Loucy (cell line): ENCODE measurements around the gene RSU1.

Experiments
- H2AFZ ChIP-seq: fragments of 200-600 bp; sonication (generic); 2 replicates; pipeline ENCODE4 v1.6.0; 2016; ENCODE audit warnings: antibody characterized with exemption, mild to moderate bottlenecking, low read length, moderate library complexity
- H3F3A ChIP-seq: fragments of 200-600 bp; 2 replicates; pipeline ENCODE4 v1.6.0; 2016; ENCODE audit warnings: antibody characterized with exemption, low read depth, mild to moderate bottlenecking
- H3K27me3 ChIP-seq: fragments of 200-600 bp; sonication (generic); 2 replicates; pipeline ENCODE4 v1.6.1; 2014; ENCODE audit warnings: low read length, mild to moderate bottlenecking; ENCODE audit not compliant: insufficient read depth, poor library complexity, severe bottlenecking
- H3K36me3 ChIP-seq: fragments of 200-600 bp; sonication (generic); 2 replicates; pipeline ENCODE4 v1.6.1; 2016; ENCODE audit warnings: low read length; ENCODE audit not compliant: insufficient read depth
- H3K4me1 ChIP-seq: fragments of 200-600 bp; sonication (generic); 2 replicates; pipeline ENCODE4 v1.5.1; 2014; ENCODE audit warnings: low read length, mild to moderate bottlenecking; ENCODE audit not compliant: insufficient read depth, poor library complexity, severe bottlenecking
- H3K4me2 ChIP-seq: fragments of 200-600 bp; sonication (generic); 2 replicates; pipeline ENCODE4 v1.6.0; 2014; ENCODE audit warnings: antibody characterized with exemption, low read length, low read depth, mild to moderate bottlenecking; ENCODE audit not compliant: poor library complexity, severe bottlenecking
- H3K4me3 ChIP-seq: fragments of 200-600 bp; sonication (generic); 2 replicates; pipeline ENCODE4 v1.5.1; 2014; ENCODE audit warnings: low read length, mild to moderate bottlenecking, mixed read lengths; ENCODE audit not compliant: poor library complexity, severe bottlenecking
- H3K79me2 ChIP-seq: fragments of 200-600 bp; sonication (generic); 2 replicates; pipeline ENCODE4 v1.6.1; 2014; ENCODE audit warnings: low read length; ENCODE audit not compliant: insufficient read depth
- H3K9ac ChIP-seq: fragments of 200-600 bp; sonication (generic); 2 replicates; pipeline ENCODE4 v1.6.0; 2014; ENCODE audit warnings: mild to moderate bottlenecking, low read depth, low read length, moderate library complexity; ENCODE audit not compliant: poor library complexity, severe bottlenecking
- H3K9me2 ChIP-seq: fragments of 200-600 bp; sonication (generic); replicated peaks from 2 replicates; pipeline ENCODE4 v1.6.1; 2016; ENCODE audit warnings: low read depth, low read length, mixed read lengths
- H3K9me3 ChIP-seq: fragments of 200-600 bp; sonication (generic); 2 replicates; pipeline ENCODE4 v1.6.1; 2014; ENCODE audit warnings: mild to moderate bottlenecking, antibody characterized with exemption, low read length, low read depth; ENCODE audit not compliant: insufficient read depth
- H4K20me1 ChIP-seq: fragments of 200-600 bp; sonication (generic); 2 replicates; pipeline ENCODE4 v1.6.0; 2014; ENCODE audit warnings: antibody characterized with exemption, low read length, mild to moderate bottlenecking; ENCODE audit not compliant: insufficient read depth, poor library complexity, severe bottlenecking
- CTCF ChIP-seq: fragments of 200-600 bp; sonication (generic); conservative IDR thresholded peaks from 2 replicates; pipeline ENCODE4 v1.5.1; 2014; ENCODE audit warnings: mild to moderate bottlenecking, antibody characterized with exemption, low read length
- EZH2phosphoT487 ChIP-seq: fragments of 200-600 bp; IDR thresholded peaks from 2 replicates; pipeline ENCODE4 v1.6.1; 2018; ENCODE audit warnings: antibody characterized with exemption, mild to moderate bottlenecking, moderate library complexity, borderline replicate concordance

Gene RSU1

DNA sequence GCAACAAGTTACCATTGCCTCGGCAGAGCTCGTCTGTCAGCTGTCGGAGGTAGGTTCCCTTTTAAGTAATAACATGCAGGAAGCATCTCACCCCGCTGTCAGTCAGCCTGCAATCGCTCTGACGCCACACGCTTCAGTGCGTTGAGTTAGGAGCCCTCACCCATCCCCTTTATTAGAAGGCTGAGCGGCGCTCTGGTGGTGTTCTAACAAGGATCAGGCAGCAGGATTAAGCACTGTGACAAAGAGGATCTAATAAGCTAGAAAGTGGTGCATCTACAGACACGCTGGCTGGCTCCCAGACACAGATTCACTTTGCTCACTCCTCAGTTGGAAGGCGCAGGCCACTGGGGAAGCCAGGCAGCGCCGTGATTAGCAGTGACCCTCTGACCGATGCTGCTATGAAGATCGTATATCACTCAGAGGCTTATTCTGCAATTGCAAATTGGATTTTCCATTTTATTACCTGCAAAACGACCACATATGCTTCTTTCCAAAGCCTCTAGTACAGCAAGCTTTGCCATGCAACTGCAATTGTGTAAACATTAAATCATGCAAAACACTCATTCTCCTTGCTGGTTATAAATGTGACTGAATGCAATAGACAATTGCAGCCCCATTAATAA is 117.7 kb downstream of the RSU1 start:
- Histone ChIP-seq H2AFZ (no peak overlapping the region), H3K9me2 (no peaks in the 10 kb centered on the region)

GRCh38 chr10:16698461-16698860 is 118.8 kb downstream of the RSU1 start:
- no peak for TF ChIP-seq CTCF
- TF ChIP-seq EZH2phosphoT487: no peak
- H3K79me2 ChIP-seq: no peaks in the 10 kb centered on the region
- H3K4me1 ChIP-seq: no peaks in the 10 kb centered on the region
- no peaks in the 10 kb centered on the region for H3K27me3 ChIP-seq
- H3K9ac ChIP-seq: no peak overlapping the region
- no peaks in the 10 kb centered on the region for H3K9me2 ChIP-seq
- no peak overlapping the region for H2AFZ ChIP-seq
- no peak overlapping the region for H3K4me3 ChIP-seq
- H3K9me3 ChIP-seq: no peaks in the 10 kb centered on the region
- H3K4me2 ChIP-seq: no peak overlapping the region
- H4K20me1 ChIP-seq: no peaks in the 10 kb centered on the region
- no peaks in the 10 kb centered on the region for H3F3A ChIP-seq
- H3K36me3 ChIP-seq: no peaks in the 10 kb centered on the region

More for the DNA sequence above, 117.7 kb downstream of the RSU1 start:
- Histone ChIP-seq H3K4me2 (no peak overlapping the region), H3F3A (no peaks in the 10 kb centered on the region), H3K27me3 (no peaks in the 10 kb centered on the region), H3K4me3 (no peak overlapping the region), H3K4me1 (no peaks in the 10 kb centered on the region), H4K20me1 (no peaks in the 10 kb centered on the region), H3K36me3 (no peaks in the 10 kb centered on the region), H3K9me3 (no peaks in the 10 kb centered on the region), H3K79me2 (no peaks in the 10 kb centered on the region), H3K9ac (no peak overlapping the region)
- no peak for TF ChIP-seq EZH2phosphoT487
- no peak for TF ChIP-seq CTCF

GRCh38 chr10:16690417-16690816 is 126.8 kb downstream of the RSU1 start:
- no peak overlapping the region for H2AFZ ChIP-seq

More at GRCh38 chr10:16690417-16690816, 126.8 kb downstream of the RSU1 start:
- H3K9ac ChIP-seq: no peak overlapping the region
- TF ChIP-seq EZH2phosphoT487 (no peak), CTCF (no peak)
- H3K4me1 ChIP-seq: peaks cover 12% of the 10 kb centered on the region
- H3K4me2 ChIP-seq: no peak overlapping the region
- H3F3A ChIP-seq: no peaks in the 10 kb centered on the region
- H3K27me3 ChIP-seq: no peaks in the 10 kb centered on the region
- H4K20me1 ChIP-seq: no peaks in the 10 kb centered on the region
- peaks cover 2% of the 10 kb centered on the region; the same call in 1 of the 2 replicates for H3K36me3 ChIP-seq
- H3K9me3 ChIP-seq: no peaks in the 10 kb centered on the region
- no peak overlapping the region for H3K4me3 ChIP-seq
- H3K79me2 ChIP-seq: no peaks in the 10 kb centered on the region
- no peaks in the 10 kb centered on the region for H3K9me2 ChIP-seq
